Activated CD8-positive, alpha-beta memory T cell treated with anti-CD3 and anti-CD28 coated beads for 4 hours (primary cell): ENCODE results near the gene LARGE1.

ENCODE experiments used
- DNase-seq, 2 donors: peaks; one replicate each; pipeline ENCODE4 v3.0.0-alpha.2; 2020; ENCODE audit warnings: low read depth in 2 of 2

Gene LARGE1

GRCh38 chr22:33914131-33914530, 6.1 kb downstream of the LARGE1 start:
- no peak for DNase-seq

GRCh38 chr22:33913188-33913587, 7.1 kb downstream of the LARGE1 start:
- no peak for DNase-seq

- no peak for DNase-seq
Observed at GRCh38 chr22:33909911-33910310, 10.4 kb downstream of the LARGE1 start.

GRCh38 chr22:33909075-33909458, 11.2 kb downstream of the LARGE1 start:
- DNase-seq, result no peak

- no peak for DNase-seq
Observed at GRCh38 chr22:33908171-33909074, 11.9 kb downstream of the LARGE1 start.

GRCh38 chr22:33906954-33907353, 13.3 kb downstream of the LARGE1 start:
- DNase-seq, result no peak

GRCh38 chr22:33906475-33906874, 13.8 kb downstream of the LARGE1 start:
- no peak for DNase-seq

- no peak for DNase-seq
Observed at GRCh38 chr22:33903012-33903411, 17.3 kb downstream of the LARGE1 start.

- DNase-seq, result no peak
Observed at GRCh38 chr22:33902073-33902472, 18.2 kb downstream of the LARGE1 start.

- no peak for DNase-seq
Observed at GRCh38 chr22:33898121-33898520, 22.2 kb downstream of the LARGE1 start.

GRCh38 chr22:33897448-33897835, 22.8 kb downstream of the LARGE1 start:
- DNase-seq, result no peak

- no peak for DNase-seq
Observed at GRCh38 chr22:33896575-33897447, 23.5 kb downstream of the LARGE1 start.

GRCh38 chr22:33896154-33896553, 24.1 kb downstream of the LARGE1 start:
- no peak for DNase-seq

- DNase-seq, result no peak
Observed at GRCh38 chr22:33895444-33895843, 24.8 kb downstream of the LARGE1 start.

- no peak for DNase-seq
Observed at GRCh38 chr22:33894515-33894914, 25.8 kb downstream of the LARGE1 start.

- no peak for DNase-seq
Observed at GRCh38 chr22:33894036-33894435, 26.2 kb downstream of the LARGE1 start.

- no peak for DNase-seq
Observed at GRCh38 chr22:33893512-33893911, 26.8 kb downstream of the LARGE1 start.

- DNase-seq, result no peak
Observed at GRCh38 chr22:33891992-33892391, 28.3 kb downstream of the LARGE1 start.

- no peak for DNase-seq
Observed at GRCh38 chr22:33891455-33891854, 28.8 kb downstream of the LARGE1 start.

- no peak for DNase-seq
Observed at GRCh38 chr22:33889748-33890147, 30.5 kb downstream of the LARGE1 start.

- no peak for DNase-seq
Observed at GRCh38 chr22:33888821-33889220, 31.5 kb downstream of the LARGE1 start.

- no peak for DNase-seq
Observed at GRCh38 chr22:33887173-33887572, 33.1 kb downstream of the LARGE1 start.

GRCh38 chr22:33886696-33887095, 33.6 kb downstream of the LARGE1 start:
- DNase-seq, result no peak
